Bronchus fibroblast of lung (primary cell): ENCODE results near the gene OTOL1. TPM values are rescaled to one million over a fixed set of nuclear protein-coding genes. Genes with fewer than 3 reads are reported as not detected.

ENCODE experiments used
- total RNA-seq: library from RNA; depleted of rRNA; stranded (reverse); fragments of >200 nt; gene quantifications from 2 replicates; pipeline ENCODE4 v1.2.3, GENCODE V29; 2015

The OTOL1 gene
- not detected in 2 replicates for total RNA-seq

GRCh38 chr3:161496508-161496907 lies at the start of gene OTOL1:
Gene OTOL1 (plus strand): TSS chr3:161496808. CDS start chr3:161496808, 0 bp downstream.

Other genes with a start within 250 kb of the OTOL1 start
- gene SPTSSB, start 125.3 kb upstream of the OTOL1 start, total RNA-seq, result under 0.01 TPM in 1 of 2 replicates, not detected in the other